ENCODE results near the gene USP19.
A peak's percentile ranks its signal among the peaks of the same experiment; 100 is the strongest.

The USP19 gene, protein sequence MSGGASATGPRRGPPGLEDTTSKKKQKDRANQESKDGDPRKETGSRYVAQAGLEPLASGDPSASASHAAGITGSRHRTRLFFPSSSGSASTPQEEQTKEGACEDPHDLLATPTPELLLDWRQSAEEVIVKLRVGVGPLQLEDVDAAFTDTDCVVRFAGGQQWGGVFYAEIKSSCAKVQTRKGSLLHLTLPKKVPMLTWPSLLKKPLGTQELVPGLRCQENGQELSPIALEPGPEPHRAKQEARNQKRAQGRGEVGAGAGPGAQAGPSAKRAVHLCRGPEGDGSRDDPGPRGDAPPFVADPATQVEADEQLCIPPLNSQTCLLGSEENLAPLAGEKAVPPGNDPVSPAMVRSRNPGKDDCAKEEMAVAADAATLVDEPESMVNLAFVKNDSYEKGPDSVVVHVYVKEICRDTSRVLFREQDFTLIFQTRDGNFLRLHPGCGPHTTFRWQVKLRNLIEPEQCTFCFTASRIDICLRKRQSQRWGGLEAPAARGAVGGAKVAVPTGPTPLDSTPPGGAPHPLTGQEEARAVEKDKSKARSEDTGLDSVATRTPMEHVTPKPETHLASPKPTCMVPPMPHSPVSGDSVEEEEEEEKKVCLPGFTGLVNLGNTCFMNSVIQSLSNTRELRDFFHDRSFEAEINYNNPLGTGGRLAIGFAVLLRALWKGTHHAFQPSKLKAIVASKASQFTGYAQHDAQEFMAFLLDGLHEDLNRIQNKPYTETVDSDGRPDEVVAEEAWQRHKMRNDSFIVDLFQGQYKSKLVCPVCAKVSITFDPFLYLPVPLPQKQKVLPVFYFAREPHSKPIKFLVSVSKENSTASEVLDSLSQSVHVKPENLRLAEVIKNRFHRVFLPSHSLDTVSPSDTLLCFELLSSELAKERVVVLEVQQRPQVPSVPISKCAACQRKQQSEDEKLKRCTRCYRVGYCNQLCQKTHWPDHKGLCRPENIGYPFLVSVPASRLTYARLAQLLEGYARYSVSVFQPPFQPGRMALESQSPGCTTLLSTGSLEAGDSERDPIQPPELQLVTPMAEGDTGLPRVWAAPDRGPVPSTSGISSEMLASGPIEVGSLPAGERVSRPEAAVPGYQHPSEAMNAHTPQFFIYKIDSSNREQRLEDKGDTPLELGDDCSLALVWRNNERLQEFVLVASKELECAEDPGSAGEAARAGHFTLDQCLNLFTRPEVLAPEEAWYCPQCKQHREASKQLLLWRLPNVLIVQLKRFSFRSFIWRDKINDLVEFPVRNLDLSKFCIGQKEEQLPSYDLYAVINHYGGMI (N-terminal part only)

DNA sequence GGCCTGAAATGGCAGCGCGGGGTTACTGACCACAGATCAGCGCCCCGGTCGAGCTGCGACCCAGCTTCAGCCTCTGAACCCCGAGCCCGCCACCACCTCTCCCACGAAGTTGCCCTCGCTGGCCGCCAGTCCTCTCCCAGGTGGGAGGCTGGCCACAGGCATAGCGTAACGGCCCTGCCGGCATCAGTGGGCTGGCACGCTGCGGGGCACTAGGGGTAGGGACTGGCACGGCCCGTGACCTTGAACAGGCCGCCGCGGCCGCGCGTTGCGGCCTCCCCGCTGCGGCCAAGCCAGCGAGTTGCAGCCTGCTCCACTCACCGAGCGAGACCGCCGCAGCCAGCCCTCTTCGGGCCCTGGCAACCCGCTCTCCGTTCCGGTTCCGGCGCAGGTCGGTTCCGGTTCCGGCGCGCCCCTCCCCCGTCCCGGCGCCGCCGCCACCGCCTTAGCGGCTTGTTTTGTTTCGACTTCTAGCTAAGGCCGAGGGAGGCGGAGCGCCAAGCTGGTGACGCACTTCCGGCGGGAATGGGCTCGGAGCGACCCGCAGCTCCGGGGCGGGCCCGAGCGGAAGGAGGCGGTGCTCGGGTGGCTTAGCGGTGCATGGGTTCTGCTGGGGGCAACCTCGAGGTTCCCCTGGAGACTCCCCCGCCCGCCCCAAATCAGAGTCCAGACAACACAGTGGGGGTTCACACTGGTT lies at the start of gene USP19:
Gene USP19 (minus strand): TSS at position 386 of the 694 bp plus-strand sequence. CDS start 1,678 bp downstream, outside the sequence.
- DNase-seq, result peak; percentile 81

DNA sequence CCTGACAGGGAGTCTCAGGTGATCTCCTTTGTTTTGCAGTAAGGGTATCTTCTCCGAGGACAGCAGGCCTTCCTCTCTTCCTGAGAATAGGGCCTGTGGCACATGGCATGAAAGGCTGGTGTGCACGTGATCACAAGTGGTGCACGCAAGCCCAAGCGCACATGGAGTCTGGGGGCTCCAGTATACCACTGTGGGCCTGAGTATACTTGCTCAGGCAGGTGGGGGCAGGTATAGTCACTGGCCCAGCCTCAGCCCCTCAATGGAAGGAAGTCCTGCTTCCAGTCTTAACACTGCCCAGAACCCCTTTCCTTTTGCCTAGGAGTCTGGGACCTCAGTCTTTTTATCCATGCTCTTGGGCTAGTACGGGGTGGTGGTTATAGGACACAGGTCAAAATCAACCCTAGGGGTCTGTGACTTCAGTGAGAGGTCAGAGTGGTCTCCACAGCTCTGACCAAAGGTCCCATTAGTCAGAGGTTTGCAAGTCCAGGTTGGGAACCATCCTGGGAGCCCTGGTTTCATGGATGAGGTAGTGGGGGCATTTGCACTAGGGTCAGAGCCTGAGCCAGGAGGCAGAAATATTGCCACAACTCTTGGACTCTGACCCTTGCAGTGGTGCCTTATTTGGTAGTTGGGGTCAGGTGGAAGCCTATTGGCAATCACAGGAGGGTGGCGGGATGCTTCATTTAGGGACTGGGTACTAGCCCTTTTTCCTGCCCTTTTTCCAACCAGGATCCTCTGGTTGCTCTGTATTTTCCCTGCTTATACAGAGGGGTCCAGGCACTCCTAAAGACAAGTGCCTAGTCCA lies 46.3 kb upstream of the USP19 start:
- DNase-seq, result no peak

DNA sequence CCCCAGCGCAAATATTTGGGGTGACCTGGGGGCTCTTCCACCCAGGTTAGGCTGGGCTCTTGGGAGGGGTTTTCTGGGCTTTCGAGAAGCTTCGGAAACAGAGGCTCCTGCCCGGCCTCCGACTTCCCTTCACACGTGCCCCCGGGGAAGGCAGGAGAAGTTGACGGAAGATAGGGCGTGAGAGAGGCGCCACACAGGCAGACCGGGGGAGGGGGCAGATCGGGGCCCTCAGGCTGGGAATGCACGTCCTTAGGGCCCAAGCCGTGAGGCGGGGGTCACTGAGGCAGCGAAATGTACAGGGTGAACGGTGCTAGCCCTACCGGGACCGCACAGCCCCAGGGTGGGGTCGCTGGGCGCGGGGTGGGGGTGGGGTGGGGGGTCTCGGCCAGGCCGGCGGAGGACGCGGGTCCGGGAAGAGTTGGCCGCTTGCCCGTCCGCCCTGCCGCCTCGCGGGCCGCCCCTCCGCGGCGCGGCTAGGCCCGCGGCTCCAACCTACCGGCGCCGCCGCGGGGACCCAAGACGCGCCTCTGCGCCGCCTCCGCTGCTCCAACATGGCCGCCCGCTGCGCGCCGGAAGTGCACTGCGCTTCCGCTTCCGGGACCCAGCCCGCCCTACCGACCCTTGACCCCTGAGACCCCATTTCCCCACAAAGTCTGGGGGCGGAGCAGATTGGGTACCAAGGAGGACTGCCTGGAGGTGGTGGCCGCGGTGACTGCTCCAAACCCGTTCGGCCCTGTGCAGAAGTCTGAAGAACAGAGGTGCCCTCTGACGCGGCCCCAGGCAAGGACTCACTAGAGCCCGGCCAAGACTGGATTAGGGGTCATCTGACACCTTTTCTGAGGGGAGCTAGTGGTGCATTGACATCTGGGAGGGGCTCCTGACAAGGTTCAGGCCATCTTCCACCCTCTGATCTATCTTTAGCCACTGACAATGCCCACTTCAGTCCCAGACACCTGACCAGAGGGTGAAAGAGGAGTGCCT lies 45.4 kb upstream of the USP19 start, which contains the start of gene CCDC71:
Gene CCDC71 (minus strand): TSS at position 561 of the 981 bp plus-strand sequence. CDS start 2,123 bp downstream, outside the sequence.
- peak; percentile 34 for DNase-seq

DNA sequence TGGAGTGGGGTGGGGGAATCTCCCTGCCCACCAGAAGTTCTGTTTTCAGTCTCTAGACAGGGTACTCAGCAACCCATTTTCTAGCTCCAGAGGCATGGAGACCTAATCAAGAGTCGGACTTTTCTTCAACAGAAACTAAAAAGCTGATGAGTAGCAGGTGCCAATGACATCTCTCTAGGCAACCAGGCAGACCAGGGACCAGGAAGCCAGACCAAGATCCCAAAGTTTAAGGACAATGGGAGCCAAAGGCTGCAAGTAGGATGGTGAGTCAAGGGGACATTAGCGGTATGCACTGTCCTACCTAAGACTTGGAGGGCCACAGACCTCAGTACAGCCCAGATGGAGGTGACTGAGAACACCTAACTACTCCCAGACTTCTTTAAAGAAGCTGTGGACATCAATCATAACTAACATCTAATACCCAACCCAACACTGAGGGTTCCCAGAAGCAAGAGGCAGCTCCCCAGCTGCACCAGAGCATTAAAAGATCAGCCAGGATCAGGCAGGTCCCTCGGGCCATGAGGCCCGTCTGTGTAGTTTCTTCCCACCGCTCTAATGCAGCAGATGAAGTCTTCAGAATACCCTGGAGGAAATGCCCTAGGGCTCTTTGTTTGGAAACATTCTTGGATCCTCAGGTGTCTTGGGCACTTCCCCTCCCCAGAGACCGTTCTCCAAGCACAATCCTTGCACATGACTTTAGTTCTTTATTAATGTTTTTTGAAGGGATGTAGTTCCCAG lies 44.5 kb upstream of the USP19 start:
- no peak for DNase-seq

DNA sequence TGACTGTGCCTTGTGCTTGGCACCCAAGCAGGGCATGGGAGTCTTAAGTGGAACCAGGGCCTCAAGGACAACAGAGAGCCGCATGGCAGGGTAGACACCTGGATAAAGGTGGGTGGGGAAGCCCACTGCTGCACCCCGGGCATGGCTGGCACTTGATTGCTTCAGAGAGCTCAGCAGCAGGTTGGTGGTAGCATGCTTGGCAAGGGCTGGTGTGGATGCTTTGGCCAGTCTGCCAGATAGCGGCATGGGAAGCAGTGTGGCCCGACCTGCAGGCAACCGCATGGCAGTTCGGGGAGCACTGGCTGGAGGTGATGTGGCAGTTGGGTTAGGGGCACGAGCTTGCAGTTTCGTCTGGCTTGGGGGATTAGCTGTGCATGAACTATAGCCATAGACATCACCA lies 43.0 kb upstream of the USP19 start:
- no peak for DNase-seq

DNA sequence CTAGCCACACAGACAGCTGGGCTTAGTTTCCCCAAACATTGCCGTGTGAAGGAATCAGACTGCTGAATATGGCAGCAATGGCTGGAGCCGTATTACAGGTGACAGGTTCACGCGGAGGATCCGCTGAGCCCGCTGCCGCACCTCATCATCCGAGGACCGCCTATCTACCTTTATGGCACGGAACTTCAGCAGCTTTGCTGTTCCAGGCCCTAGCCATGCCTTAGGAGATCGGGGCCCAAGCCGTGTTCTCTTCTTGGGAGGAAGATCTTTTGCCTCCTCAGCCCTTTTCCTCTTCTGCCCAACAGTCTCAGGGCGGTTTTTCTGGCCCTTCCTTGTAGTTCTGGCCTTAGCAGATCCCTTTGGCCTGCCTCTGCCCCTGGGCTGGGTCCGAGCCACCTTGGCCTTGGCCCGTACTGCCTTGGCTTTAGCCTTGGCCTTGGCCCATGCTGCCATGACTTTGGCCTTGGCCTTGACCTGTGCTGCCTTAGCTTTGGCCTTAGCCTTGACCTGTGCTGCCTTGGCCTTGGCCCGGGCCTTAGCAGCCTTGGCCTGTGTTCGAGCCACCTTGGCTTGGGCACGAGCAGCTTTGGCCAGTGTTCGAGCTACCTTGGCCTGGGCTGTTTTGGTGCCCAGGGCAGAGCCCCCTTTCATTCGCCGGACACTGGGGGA lies 42.3 kb upstream of the USP19 start:
- no peak for DNase-seq

DNA sequence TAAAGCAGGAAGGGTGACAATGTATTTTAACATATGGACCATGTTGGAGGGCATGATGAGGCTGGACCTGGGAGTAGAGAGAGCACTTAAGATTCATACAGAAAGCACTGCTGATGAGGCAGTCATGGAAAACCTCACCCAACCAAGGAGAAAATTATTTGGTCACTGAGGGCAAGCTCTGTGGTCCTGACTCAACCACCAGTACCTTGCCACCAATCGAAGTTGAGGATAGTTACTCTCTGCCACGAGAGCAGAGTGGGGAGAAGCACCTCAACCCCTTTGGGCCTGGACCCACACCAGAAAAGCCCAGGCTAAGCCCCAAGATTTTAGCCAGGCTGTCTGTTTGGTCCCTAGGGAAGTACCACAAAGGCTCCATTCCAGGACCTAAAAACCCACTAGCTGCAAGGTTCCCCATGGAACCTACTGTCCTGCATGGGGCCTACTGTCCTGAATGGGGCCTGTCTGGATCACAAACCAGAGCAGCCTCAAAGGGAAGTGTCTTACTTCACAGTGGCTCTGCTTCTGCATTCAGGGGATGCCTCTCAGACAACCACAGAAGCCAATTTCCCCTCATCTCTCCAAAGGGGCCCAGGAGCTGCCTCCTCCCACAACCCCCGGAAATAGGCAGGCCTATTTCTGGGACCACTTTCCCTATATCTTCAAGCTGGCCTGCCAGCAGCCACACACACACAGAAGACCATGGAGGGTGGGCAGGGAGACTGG lies 41.3 kb upstream of the USP19 start:
- DNase-seq, result no peak

DNA sequence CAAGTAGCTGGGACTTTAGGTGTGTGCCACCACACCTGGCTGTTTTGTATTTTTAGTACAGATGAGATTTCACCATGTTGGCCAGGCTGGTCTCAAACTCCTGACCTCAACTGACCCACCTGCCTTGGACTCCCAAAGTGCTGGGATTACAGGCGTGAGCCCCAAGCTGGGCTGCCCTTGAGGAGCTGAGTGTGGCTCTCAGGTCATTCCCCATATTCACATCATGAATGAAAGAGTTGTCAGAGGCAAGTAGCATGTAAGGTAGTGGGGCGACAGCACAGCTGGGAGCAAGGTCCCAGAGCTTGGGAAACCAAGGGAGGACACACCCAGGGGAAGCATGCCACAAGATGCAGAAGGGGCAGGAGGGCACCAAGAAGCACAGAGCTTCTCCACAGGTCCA lies 40.6 kb upstream of the USP19 start:
- DNase-seq, result no peak

DNA sequence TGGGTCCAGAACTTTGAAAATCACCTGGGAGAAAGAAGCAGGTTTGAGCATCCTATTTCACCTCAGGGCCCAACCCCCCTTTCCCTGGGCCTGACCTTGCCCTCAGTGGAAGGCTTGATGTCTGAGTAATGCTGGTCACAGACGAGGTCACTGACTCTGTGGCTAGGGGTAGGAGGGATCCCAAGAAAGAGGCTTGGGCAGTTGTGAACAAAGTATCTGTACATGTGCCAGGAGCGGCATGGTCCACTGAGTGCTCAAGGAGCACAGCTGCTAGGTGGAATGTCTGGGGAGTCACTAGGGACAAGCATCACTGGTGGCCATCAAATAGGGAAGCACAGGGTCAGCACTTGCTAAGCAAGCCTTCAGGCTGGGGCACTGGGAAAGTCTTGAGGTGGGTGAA lies 38.2 kb upstream of the USP19 start:
- no peak for DNase-seq

DNA sequence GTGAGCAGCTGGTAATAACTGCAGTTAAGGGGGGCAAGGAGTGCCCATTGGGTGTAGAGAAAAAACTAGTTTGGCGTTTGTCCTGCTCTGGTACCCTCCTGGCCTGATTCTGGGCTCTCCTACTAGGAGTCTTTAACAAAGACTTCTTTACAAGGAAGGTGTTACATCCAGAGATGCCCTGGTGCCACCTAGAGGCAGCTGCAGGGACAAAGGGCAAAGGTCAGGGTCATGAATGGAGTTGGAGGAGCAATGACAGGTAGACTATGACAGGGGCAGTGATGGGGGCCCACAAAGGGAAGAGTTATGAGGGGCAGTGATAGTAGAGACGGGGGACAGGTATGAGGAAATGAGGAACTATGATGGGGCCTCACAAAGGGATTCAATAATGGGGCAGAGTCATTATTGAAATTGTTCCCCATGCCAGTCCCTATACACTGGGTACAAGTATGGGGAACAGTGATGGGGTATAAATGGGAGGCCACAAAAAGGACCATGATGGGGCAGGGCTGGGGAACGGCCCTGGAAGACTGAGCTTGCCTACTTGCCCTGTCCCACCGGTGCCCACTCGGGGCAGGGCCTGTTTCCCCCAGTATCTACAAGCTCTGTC lies 37.6 kb upstream of the USP19 start:
- DNase-seq, result no peak

DNA sequence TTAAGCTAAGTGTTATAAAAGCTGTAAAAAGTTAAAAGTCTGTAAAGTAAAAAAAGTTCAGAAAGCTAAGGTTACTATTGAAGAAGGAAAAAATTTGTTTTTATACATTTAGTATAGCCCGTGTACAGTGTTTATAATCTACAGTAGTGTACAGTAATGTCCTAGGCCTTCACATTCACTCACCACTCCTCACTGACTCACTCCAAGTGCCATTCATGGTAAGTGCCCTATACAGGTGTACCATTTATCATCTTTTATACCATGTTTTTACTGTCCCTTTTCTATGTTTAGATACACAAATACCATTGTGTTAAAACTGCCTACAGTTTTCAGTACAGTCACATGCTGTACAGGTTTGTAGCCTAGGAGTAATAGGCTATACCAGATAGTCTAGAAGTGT lies 36.7 kb upstream of the USP19 start:
- DNase-seq, result no peak

DNA sequence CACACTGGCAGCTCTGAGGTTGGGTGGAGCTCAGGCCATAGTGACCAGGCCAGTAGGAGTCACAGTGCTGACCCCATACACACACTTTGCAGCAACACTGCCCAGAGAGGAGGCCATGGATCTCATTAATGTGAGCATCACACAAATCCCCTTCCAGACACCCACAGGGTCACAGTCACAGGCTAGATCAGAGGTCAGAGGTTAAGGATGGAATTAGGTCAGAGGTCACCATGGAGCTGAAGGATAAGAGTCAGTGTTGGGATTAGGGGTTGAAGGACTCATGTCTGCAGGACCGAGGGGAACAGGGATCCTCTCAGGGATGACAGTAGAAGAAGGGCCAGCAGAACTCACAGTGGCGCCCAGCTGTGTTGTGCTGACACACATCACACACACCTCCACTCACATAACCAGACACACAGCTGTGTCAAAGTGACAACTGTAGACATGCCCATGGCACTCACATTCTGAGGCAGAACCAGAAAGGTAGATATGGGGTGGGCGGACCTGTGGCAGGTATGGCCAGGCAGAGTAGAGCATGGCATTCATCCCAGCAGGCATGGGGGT lies 32.8 kb upstream of the USP19 start:
- DNase-seq, result no peak

DNA sequence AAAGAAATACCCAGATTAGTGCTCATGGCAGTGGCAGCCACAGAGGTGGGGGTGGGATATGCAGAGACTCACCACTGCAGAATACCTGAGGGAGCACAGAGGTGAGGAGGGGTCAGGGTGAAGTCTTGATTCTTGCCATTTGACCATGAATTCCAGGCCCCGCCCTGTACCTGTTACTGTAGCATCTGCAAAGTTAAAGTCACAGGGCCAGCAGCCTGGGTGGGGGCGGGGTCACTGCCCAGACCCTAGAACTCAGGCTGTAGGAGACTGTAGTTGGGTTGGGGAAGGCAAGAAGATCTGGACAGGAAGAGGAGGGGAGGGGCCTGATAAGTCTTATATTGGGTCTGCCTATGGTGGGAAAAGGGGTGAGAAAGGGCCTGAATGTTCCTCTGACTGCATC lies 31.0 kb upstream of the USP19 start:
- no peak for DNase-seq

DNA sequence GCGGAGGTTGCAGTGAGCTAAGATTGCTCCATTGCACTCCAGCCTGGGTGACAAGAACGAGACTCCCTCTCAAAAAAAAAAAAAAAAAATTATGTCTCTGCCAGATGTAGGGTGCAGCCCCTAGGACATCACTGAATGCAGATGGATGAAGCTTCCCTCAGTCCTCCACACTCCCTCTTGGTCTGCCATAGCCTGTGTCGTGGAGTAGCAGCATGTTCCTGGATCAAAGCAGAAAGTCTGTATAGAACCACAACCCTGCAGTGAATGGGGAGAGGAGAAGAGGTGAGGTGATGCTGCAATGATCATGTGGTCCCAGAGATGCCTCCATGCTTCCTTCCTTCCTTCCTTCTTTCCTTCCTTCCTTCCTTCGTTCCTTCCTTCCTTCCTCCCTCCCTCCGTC lies 27.5 kb upstream of the USP19 start:
- no peak for DNase-seq

DNA sequence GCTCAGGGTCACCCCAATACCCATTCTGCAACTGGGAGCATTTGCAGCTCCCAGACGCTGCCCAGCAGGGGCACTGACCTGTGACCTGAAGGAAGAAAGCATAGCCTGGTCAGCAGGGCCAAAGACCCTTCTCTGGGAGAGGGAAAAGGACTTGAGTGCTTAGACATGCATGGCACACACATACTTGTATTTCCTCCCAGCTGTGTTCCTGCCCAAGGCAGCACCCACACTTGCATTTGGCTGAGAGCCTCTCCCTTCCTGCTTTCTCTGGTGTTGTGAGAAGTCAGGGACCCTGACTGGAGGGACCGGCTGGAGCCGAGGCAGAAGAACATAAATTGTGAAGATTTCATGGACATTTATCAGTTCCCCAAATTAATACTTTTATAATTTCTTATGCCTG lies 19.5 kb upstream of the USP19 start:
- DNase-seq, result no peak

DNA sequence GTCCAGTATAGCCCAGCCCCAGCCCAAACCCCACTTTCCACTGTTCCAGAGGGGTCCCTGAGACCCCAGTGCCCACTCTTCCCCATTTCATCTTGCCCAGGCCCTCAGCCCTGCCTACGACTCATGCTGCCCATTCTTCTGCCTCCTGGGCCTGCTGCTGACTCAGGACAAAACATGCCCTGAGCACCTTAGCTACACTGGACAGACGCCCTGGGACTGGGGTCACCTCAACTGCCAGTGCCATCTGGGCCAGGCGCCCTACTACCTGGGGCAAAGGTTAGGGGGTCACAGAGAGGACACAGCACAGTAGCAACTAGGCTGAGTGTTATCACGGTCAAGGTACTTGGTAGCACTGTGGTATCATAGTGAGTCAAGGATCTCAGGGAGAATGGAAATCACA lies 14.9 kb upstream of the USP19 start:
- no peak for DNase-seq

DNA sequence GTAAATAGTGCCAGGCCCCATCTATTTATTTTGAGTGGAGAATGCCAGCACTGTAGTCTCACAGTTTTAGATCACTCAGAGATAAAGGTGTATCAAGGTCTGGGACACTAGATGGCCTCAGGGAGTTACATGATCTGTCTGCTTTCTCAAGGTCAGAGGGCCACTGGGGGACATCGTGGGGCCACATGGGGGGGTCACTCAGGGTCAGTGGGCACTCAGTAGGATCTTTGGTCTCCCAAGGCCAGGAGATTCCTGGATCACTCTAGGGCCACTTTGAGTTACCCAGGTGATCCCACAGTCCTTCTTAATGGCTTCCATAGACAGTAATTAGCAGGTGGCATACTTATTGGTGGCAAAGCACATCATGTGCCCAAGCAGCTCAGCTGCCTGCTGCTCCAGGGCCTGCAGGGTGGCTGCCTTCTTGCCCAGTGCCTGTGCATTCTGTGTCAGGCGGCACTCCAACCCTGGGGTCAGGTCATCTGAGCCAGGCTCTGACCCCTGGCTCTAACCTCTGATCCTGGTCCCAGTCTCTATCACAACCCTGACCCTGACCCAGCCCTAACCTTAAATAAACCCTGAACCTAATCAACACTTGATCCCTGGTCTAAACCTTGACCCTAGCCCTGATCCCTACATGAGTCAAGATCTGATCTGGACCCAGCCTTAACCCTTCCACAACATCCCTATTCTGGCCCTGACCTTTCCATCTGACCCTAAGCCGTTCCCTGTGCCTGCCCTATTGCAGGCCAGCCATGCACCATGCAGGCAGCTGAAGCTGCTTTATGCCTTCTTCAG lies 14.0 kb upstream of the USP19 start:
- DNase-seq, result no peak
